Measurements from ENCODE around the gene PDAP1. TPM values are rescaled to one million over a fixed set of nuclear protein-coding genes. Genes with fewer than 3 reads are reported as not detected.

Gene PDAP1
- total and polyA plus RNA-seq, 9 of the 15 experiments (the other 6 are each of a cell fraction or from before 2014, with no cell fraction given) = 10.2 to 315 (median 129) TPM

GRCh38 chr7:99363286-99363685, 45.1 kb downstream of the PDAP1 start (continued):
- TF ChIP-seq ZNF318 (IDR thresholded peaks at IDR 0.05; ENCODE audit: borderline replicate concordance in 1 of 2, low read depth in 1 of 2) = no peak
- no peak for TF ChIP-seq EHMT2 (IDR thresholded peaks at IDR 0.05)
- TF ChIP-seq ARID3A (IDR thresholded peaks at IDR 0.05; ENCODE audit: borderline replicate concordance, low read depth, low read length) = no peak
- TF ChIP-seq HIVEP1 (CRISPR knock-in tag; IDR thresholded peaks at IDR 0.05) = no peak
- TF ChIP-seq IRF1 (CRISPR knock-in tag; IDR thresholded peaks at IDR 0.05; ENCODE audit: borderline replicate concordance) = no peak
- TF ChIP-seq TFAP4 (CRISPR knock-in tag; IDR thresholded peaks at IDR 0.05; ENCODE audit: borderline replicate concordance) = no peak
- no peak for TF ChIP-seq ZBTB11 (CRISPR knock-in tag; IDR thresholded peaks at IDR 0.05)
- no peak for TF ChIP-seq BRD9 (IDR thresholded peaks at IDR 0.05; ENCODE audit: low read depth, partially characterized antibody)

All from K562 (cell line).